Activated CD8-positive, alpha-beta memory T cell treated with anti-CD3 and anti-CD28 coated beads, Interleukin-2, amount 10 ng/mL, durations not matched to agents 7 days and 5 days (primary cell): ENCODE measurements around the gene PDGFB. TPM values are rescaled to one million over a fixed set of nuclear protein-coding genes. Genes with fewer than 3 reads are reported as not detected.
A peak's percentile ranks its signal among the peaks of the same experiment; 100 is the strongest.

Experiments used
- ATAC-seq: fragments of 150-1000 bp; cut with Tn5 transposase; one replicate; pipeline ENCODE4 v1.10.0; 2021; ENCODE audit warnings: moderate library complexity
- CTCF ChIA-PET: fragments of 350-600 bp; sonication (Branson Sonifier 250); formaldehyde crosslinking; loops from one replicate; lab custom pipeline; 2021; ENCODE audit warnings: antibody characterized with exemption; lab: Charles Lee
- DNase-seq: peaks from one replicate; pipeline ENCODE4 v3.0.0-alpha.2; 2020
- H3K27ac Mint-ChIP-seq: one replicate; pipeline ENCODE4 v1.8.0; 2021; ENCODE audit warnings: mild to moderate bottlenecking, mixed read lengths
- H3K27me3 Mint-ChIP-seq: one replicate; pipeline ENCODE4 v1.8.0; 2021; ENCODE audit warnings: mixed read lengths
- H3K36me3 Mint-ChIP-seq: one replicate; pipeline ENCODE4 v1.8.0; 2021; ENCODE audit warnings: mild to moderate bottlenecking, mixed read lengths
- H3K4me1 Mint-ChIP-seq: one replicate; pipeline ENCODE4 v1.8.0; 2021; ENCODE audit warnings: mixed read lengths
- H3K4me3 Mint-ChIP-seq: one replicate; pipeline ENCODE4 v1.8.0; 2021; ENCODE audit warnings: mild to moderate bottlenecking, moderate library complexity, mixed read lengths
- H3K9me3 Mint-ChIP-seq: one replicate; pipeline ENCODE4 v1.8.0; 2022; ENCODE audit warnings: low read depth, mixed read lengths
- total RNA-seq, 2 experiments: library from RNA; stranded (reverse); gene quantifications; one replicate each; pipeline ENCODE4 v1.2.3, GENCODE V29; 2021

The PDGFB gene
- total RNA-seq, 2 experiments from 2014 or later = 0.35 TPM; not detected in 1

DNA sequence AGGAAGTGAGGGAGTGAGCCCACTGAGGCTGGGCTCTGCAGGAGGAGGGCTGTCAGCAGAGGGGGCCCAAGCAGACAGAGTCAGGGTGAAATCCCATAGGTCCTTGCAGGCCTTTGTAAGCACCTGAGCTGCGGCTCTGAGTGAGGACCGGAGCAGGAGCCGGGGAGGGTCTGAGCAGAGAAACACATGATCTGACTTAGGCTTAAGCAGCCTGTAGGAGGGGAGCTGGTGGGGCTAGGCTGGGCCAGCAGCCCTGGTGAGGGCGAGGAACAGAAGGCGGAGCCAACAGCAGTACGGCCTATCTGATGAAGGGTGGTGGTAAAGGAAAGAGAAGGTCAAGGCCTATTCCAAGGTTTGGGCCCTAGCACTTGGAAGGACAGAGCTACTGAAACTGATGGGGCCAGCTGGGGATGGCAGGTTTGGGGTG lies 65.4 kb downstream of the PDGFB start:
- no peak overlapping the region for H3K27ac Mint-ChIP-seq

DNA sequence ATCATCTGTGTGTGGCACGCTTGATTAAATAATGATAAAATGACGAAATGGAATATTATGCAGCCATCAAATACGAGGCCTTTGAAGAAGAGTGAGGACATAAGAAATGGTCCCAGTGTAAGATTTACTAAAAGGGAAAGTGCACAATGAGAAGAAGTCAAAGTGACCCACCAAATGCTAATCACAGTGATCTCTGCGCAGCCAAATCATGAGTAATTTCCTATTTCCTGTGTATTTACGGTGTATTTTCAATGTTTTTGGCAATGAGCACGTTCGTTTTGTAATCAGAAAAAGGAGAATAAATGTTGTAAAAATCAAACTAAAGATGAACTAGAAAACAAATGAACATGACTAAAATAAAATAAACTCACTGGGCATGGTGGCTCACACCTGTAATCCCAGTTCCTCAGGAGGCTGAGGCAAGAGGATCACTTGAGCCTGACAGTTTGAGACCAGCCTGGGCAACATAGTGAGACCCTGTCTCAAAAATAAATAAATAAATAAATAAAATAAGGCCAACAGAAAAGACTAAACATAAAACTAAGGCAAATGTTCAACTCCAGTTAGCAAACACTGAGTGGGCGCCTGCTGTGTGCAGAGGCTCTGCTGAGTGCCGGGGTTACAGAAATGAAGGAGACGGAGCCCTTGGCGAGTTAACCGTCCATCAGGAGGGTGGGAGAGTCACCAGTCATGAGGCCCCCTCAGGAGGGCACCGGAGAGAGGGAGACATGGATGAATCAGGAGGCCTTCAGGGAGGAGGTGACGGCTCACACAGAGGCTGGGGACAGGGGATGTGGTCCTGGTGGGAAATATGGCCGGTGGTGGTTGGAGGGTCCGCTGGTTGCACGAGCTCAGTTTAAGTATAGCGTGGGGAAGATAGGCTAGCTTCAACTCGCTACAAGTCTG lies 66.3 kb downstream of the PDGFB start:
- Mint-ChIP-seq H3K4me1 (peaks cover 29% of the 10 kb centered on the region), H3K27me3 (peaks cover 17% of the 10 kb centered on the region), H3K4me3 (no peak overlapping the region), H3K27ac (no peak overlapping the region), H3K9me3 (no peaks in the 10 kb centered on the region), H3K36me3 (no peaks in the 10 kb centered on the region)
- no peak for ATAC-seq
- DNase-seq = no peak
- CTCF ChIA-PET = interaction anchor here (1.0 to 1.7 kb wide), 3 partner anchors 128 to 140 kb away, joined by 3 to 4 read pairs (median 3); no protein-coding TSS in a partner anchor

More for the DNA sequence above, 65.4 kb downstream of the PDGFB start:
- H3K36me3 Mint-ChIP-seq = no peaks in the 10 kb centered on the region
- CTCF ChIA-PET = interaction anchor here (0.9 to 1.7 kb wide), 4 partner anchors 9 to 139 kb away, joined by 3 to 4 read pairs (median 3); no protein-coding TSS in a partner anchor
- H3K27me3 Mint-ChIP-seq = peaks cover 12% of the 10 kb centered on the region
- ATAC-seq (no peak), DNase-seq (no peak)
- no peak overlapping the region for H3K4me3 Mint-ChIP-seq
- H3K9me3 Mint-ChIP-seq = no peaks in the 10 kb centered on the region
- peaks cover 19% of the 10 kb centered on the region for H3K4me1 Mint-ChIP-seq

DNA sequence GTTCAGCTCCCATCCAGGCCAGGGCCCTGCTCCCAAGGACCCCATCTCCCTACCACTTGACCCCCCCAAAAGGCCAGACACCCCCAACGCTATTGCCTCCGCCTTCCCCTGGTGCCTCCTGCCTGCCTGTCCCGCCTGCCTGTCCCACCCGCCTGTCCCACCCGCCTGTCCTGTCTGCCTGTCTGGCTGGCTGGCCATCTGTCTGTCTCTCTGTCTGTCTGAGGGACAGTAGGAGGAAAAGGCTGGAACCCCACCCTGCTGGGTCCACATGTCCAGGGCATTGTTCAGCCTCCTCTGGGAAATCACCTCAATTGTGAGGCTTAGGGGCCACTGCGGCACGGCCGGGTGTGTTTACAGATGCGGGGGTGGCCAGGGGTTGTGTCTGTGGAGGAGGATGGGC lies 67.0 kb downstream of the PDGFB start:
- H3K27ac Mint-ChIP-seq = no peak overlapping the region
- CTCF ChIA-PET = no interaction called here

DNA sequence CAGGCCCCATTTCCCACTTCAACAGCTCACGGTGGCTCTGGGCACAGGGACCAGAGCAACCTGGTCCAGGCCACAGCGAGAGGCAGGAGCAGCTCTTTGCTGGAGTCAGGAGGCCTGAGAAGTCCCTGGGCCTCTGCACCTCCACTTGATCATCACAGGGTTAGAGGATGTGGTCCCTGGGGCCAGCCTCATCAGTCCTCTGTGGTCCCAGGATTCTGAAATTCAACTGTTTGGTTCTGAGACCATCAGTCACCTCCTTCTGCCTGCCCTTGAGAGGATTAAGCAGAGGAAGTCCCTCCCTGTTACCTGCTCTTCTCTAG lies 67.4 kb downstream of the PDGFB start:
- H3K27ac Mint-ChIP-seq = no peak overlapping the region
- DNase-seq = peak; percentile 61
- no peaks in the 10 kb centered on the region for H3K9me3 Mint-ChIP-seq
- CTCF ChIA-PET = interaction anchor here (1.0 kb wide), 1 partner anchor 133 kb away, joined by 3 read pairs; no protein-coding TSS in a partner anchor
- peak; percentile 8 for ATAC-seq
- H3K4me3 Mint-ChIP-seq = no peak overlapping the region
- H3K36me3 Mint-ChIP-seq = no peaks in the 10 kb centered on the region
- H3K4me1 Mint-ChIP-seq = peaks cover 36% of the 10 kb centered on the region
- peaks cover 17% of the 10 kb centered on the region for H3K27me3 Mint-ChIP-seq

More for the DNA sequence above, 67.0 kb downstream of the PDGFB start:
- ATAC-seq = no peak
- peaks cover 36% of the 10 kb centered on the region for H3K4me1 Mint-ChIP-seq
- H3K4me3 Mint-ChIP-seq = no peak overlapping the region
- DNase-seq = no peak
- H3K36me3 Mint-ChIP-seq = no peaks in the 10 kb centered on the region
- H3K27me3 Mint-ChIP-seq = peaks cover 20% of the 10 kb centered on the region
- no peaks in the 10 kb centered on the region for H3K9me3 Mint-ChIP-seq

DNA sequence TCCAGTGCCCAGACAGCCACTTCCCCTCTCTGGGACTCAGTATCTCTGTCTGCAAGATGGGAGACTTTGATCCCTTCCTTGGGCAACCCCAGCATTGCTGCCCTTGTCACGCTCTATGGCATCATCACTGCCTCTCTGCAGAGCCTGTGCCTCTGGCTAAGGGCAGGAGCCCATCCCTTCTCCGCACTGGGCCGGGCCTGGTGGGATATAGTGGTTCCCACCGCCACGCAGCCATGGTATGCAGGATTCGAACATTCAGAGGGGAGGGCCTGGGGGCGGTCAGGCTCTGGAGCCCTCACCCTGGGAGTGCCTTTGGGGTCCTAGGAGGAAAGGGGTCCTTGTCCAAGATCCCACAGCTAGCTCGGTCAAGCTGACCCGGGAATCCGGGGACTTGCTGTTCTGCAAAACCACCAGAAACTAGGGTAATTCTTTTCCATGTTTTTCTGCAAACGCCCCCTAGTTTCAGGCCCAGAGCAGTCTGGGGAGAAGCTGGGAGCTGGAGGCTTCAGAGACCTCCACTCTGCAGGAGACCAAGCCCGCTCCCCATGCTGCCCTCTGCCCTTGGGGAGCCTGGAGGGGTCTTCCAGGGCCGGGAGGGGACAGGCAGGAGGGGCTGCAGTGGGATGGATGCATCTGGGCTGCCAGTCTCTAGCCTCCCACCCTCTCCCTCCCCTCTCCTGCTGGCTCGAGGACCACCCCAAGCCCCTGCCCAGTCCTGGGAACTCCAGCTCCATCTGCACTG lies 67.9 kb downstream of the PDGFB start:
- H3K27ac Mint-ChIP-seq = no peak overlapping the region
- peaks cover 17% of the 10 kb centered on the region for H3K27me3 Mint-ChIP-seq
- CTCF ChIA-PET = interaction anchor here (1.0 kb wide), 2 partner anchors 134 to 352 kb away, joined by 3 to 4 read pairs; no protein-coding TSS in a partner anchor
- H3K9me3 Mint-ChIP-seq = no peaks in the 10 kb centered on the region
- H3K4me3 Mint-ChIP-seq = no peak overlapping the region
- H3K36me3 Mint-ChIP-seq = no peaks in the 10 kb centered on the region
- DNase-seq (no peak), ATAC-seq (no peak)
- peaks cover 37% of the 10 kb centered on the region for H3K4me1 Mint-ChIP-seq

DNA sequence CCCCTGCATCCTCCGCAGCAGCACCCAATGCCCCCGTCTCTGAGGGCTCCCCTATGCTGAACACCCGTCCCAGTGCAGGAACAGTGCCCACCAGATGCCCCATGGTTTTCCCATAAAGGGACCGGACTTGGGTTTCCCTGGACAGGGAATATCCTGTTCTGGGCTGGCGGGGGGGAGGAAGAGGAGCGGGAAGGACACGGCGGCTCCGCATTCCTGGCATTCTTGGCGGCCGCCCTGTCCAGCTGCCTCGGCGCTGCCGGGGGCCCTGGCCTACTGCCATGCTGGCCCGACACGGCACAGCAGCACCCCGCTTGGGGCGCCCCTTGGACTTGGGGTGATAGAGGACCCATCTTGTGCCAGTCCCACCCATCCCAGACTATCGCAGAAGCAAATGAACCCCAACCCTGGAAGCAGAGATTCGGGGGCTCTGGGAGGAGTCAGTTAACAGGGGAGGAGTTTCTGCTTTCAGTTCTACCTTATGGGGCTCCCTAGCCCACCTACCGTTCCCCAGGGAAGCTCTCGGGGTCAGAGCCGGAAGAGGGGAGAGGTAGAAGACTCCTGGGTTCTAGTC lies 68.6 kb downstream of the PDGFB start:
- no peak for ATAC-seq
- no peaks in the 10 kb centered on the region for H3K36me3 Mint-ChIP-seq
- H3K4me1 Mint-ChIP-seq = peaks cover 43% of the 10 kb centered on the region
- no peaks in the 10 kb centered on the region for H3K9me3 Mint-ChIP-seq
- CTCF ChIA-PET = interaction anchor here (0.9 to 9.4 kb wide), 4 partner anchors 130 to 352 kb away, joined by 3 to 254 read pairs (median 4); partner anchors contain the start of gene RPL3
- DNase-seq = no peak
- no peak overlapping the region for H3K27ac Mint-ChIP-seq
- peaks cover 16% of the 10 kb centered on the region for H3K27me3 Mint-ChIP-seq
- no peak overlapping the region for H3K4me3 Mint-ChIP-seq

DNA sequence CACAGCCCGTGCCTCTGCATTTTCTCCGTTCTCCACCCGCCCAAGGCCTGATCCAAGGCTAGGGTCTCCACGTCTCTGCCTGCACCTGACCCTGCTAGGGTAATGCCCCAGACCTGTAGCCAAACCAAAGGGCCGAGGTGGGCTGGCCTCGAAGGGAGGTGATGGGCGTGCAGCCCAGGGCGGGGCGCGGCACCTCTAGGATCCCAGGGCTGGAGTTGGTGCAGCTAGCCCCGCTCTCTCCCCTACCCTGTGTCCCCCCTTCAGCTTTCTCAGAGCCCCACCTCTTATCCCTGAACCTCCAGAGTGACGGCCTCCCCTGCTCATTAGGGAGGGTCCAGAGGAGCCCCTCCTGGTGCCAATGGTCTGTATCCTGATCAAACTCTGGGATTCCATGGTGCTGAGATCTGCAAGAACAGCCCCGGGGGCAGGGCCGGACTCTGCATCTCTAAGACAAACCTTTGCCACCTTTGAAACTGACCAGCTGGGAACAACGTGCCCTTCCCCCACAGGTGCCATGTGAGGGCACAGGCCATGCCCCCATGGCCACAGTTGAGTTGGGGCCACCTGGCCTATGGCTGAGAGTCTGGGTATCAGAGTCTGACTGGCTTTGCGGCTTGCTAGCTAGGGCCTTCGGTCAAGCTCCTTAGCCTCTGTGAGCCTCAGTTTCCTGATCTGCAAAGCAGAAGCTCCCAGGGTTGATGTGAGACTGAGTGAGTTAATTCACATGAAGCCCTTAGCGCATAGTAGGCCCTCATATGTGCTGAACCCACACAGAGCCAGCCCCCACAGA lies 69.2 kb downstream of the PDGFB start:
- no peaks in the 10 kb centered on the region for H3K9me3 Mint-ChIP-seq
- no peaks in the 10 kb centered on the region for H3K36me3 Mint-ChIP-seq
- no peak overlapping the region for H3K27ac Mint-ChIP-seq
- ATAC-seq = no peak
- no peak for DNase-seq
- CTCF ChIA-PET = interaction anchor here (0.9 to 9.4 kb wide), 3 partner anchors 131 to 353 kb away, joined by 3 to 254 read pairs (median 4); partner anchors contain the start of gene RPL3
- H3K4me3 Mint-ChIP-seq = no peak overlapping the region
- H3K27me3 Mint-ChIP-seq = peaks cover 11% of the 10 kb centered on the region
- peaks cover 48% of the 10 kb centered on the region for H3K4me1 Mint-ChIP-seq

DNA sequence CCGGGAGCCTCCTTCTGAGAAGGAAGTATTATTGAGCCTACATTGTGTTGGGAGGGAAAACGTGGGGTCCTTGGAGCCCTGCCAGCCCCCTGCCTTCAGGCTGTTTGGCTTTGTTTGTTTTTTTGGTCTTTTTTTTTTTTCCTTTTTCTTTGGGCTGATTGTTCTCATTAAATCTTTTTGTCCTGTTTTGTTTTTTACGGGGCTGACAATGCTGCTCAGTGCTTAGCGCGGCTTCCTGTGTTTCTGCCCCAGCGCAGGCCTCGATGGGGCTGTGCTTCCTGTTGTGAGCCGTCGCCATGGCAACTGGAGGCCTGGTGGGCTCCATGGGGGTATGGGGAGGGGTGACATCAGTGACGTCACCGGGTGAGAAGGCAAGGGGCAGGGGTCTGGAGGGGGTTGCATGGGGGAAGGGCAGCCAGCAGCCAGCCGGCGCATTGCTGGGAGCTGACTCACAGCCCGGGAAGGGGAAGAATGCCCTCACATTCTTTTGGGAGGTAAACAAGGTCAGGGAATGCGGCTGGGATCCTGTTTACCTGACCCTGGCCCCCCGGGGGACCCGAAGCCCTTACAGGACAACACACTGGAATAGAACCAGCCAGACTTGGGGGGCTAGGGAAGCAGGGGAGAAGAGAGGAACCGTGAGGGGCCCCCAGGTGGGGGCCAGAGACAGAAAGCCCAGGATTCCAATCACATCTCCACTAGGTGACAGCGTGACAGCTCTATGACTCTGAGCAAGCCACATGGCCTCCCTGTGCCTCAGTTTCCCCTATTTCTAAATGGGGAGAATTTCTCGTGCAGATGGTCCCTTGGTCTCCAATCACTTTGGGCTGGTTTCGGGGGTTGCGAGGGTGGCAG lies 70.1 kb downstream of the PDGFB start:
- no peaks in the 10 kb centered on the region for H3K9me3 Mint-ChIP-seq
- H3K27me3 Mint-ChIP-seq = peaks cover 15% of the 10 kb centered on the region
- no peaks in the 10 kb centered on the region for H3K36me3 Mint-ChIP-seq
- H3K4me3 Mint-ChIP-seq = peak overlapping the region; percentile 41
- CTCF ChIA-PET = interaction anchor here (6.5 to 9.4 kb wide), 2 partner anchors 130 to 140 kb away, joined by 118 to 254 read pairs; partner anchors contain the start of gene RPL3
- peak overlapping the region; percentile 78 for H3K27ac Mint-ChIP-seq
- peak; percentile 82 for DNase-seq
- peak; percentile 43 for ATAC-seq
- peaks cover 48% of the 10 kb centered on the region for H3K4me1 Mint-ChIP-seq

DNA sequence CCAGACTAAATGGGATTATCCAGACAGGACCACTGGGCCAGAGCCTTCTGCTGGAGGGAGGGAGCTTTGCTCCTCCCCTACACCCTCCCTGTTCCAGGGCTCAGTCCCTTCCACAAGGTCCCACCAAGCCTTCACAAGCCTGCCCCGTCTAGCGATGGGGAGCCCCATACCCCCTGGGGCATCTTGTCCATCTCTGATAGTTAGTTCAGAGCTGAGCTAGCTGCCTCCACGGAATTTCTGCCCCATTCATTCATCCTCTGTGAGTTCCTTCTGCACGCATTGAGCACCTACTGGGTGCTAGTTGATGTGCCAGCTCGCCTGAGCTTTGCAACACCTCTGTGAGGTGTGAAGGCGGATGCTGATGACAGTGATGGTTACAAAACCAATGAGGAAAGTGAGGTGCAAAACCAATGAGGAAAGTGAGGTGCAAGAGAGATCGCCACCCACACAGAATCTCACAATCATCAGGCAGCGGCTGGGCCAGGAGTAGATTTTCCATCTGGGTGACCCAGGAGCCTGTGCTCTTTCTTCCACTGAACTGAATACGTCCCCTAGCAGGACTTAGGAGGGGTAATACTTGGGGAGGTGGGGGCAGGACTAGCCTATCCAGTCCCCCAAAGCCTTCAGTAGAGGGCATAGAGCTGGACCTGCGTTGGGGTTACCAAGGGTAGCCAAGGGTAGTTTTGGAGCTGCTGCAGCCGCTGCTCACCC lies 70.8 kb downstream of the PDGFB start:
- Mint-ChIP-seq H3K36me3 (no peaks in the 10 kb centered on the region), H3K27me3 (peaks cover 19% of the 10 kb centered on the region), H3K27ac (peak overlapping the region; percentile 78), H3K4me3 (peak overlapping the region; percentile 41), H3K4me1 (peaks cover 48% of the 10 kb centered on the region), H3K9me3 (no peaks in the 10 kb centered on the region)
- CTCF ChIA-PET = interaction anchor here (1.7 to 9.4 kb wide), 4 partner anchors 131 to 355 kb away, joined by 6 to 254 read pairs (median 64); partner anchors contain the start of gene RPL3
- DNase-seq = peak; percentile 76
- ATAC-seq = peak; percentile 57
